Kidney tubule cell (primary cell): ENCODE measurements around the gene SMYD3.

Experiments used
- DNase-seq: peaks from one replicate; pipeline ENCODE4 v3.0.0-alpha.2; 2018; ENCODE audit warnings: low spot score

The SMYD3 gene

DNA sequence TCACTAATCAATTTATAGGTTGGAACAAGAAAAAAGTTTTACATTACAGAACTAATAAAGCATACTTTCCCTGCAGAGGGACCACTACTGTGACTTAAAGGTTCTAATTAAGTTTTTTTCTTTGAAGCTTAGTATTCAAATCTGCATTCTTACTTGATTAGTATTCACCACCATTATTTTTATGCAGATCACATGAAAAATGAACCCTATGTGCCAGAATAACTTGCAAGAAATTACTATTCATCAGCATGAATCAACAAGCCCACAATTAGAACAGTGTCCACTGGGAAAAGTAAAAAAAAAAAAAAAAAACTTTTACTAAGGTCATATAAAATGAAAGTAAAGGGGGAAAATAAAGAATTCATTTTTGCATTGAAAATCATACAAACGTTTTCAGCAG, 90.8 kb downstream of the SMYD3 start:
- DNase-seq, result no peak

DNA sequence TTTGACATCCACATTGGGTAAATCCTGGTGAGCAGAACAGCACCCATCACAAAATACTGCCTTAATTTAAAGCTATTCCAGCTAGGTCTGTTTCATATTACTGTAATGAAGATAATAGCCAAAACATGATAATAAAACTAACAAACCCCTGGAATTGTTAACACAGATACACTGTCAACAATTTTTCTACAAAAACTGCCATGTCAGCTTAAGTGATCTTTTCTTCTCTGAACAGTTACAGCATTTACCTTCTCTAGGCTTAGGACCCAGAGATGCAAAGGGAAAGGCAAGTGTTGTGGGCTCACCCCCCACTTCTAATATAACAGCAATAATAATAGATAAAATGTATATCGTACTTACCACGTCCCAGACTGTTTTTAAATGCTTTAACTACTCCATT, 92.1 kb downstream of the SMYD3 start:
- no peak for DNase-seq

DNA sequence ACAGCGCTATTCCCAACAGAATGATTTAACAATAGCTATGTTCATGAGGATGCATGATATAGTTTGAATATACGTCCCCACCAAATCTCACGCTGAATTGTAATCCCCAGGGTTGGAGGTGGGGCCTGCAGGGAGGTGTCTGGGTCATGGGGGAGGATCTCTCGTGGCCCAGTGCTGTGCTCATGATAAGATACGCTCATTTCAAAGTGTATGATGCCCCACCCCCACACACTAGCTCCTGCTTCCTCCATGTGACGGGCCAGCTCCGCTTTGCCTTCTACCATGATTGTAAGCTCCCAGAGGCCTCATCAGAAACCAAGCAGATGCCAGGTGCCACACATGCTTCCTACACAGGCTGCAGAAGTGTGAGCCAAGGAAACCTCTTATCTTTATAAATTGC, 93.6 kb downstream of the SMYD3 start:
- no peak for DNase-seq

DNA sequence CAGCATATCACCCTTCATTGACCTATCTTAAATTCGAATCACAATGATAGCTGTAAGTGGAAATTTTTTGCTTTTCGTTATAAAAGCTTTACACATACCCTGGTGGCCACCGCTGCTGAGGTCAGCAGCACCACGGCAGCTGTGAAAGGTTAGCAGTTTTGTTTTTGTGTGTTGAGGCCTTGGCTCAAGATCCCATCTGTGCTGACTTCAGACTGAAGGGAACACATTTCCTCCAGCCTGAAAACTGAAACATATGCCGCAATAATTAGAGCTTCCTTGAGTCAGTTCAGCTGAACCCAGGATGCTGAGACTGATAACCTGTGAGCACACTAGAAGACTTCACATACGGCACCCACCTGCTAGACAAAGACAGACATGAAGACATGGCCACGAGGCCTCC, 103.0 kb downstream of the SMYD3 start:
- DNase-seq, result no peak

DNA sequence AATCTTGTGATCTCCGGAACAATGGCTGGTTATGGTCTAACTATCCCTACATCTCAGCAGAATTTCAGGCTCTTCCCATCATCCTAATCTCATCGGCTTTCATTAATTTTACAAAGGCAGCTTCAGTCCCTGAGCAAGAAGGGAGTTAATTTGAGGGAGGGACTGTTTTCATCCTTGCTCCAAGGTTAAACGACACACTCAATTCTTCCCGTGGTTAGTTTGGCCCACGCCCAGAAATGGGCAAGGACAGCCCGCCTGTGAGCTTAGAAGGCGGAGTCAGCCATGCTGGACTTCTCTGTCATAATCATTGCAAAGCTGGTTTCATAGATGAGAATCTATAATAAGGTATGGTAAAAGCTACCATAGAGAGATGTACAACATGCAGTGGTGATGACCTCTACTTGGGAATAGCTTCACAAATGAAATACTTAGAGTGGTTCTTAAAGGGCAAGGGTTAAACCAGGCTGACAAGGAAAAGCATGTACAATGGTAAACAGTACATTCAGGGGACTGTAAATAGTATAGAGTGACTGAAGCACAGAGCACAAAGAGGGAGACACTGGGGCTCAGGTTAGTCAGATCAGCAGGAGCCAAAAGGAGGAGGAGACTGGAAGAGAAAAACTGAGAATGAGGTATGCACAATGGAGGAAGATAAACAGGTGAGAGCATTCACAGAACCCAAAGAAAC, 108.8 kb downstream of the SMYD3 start:
- no peak for DNase-seq

DNA sequence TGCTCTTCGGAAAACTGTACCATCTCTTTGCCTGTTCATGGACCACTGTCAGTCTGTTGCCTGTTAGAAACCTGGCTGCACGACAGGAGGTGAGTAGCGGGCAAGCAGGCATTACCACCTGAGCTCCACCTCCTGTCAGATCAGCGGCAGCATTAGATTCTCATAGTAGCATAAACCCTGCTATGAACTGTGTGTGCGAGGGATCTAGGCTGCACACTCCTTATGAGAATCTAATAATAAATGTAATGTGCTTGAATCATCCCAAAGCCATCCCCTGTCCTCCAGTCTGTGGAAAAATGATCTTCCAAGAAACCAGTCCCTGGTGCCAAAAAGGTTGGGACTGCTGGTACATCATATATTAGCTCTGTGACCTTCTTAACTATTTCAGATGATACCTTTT, 110.0 kb downstream of the SMYD3 start:
- DNase-seq, result no peak

DNA sequence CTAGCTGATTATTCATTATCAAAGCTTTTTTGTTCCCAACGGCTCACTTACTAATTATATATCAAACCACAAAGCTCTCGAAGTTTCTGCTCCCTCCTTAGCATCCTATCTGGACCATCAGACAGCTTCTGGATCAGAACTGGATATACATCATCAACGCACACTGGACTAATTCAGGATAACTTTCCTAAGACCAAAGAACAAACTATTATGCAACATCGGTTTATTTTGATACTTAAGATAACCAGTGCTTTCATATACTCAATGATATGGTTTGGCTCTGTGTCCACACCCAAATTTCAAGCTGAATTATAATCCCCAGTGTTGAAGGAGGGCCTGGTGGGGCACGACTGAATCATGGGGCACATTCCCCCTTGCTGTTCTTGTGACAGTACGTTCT, 110.8 kb downstream of the SMYD3 start:
- no peak for DNase-seq

DNA sequence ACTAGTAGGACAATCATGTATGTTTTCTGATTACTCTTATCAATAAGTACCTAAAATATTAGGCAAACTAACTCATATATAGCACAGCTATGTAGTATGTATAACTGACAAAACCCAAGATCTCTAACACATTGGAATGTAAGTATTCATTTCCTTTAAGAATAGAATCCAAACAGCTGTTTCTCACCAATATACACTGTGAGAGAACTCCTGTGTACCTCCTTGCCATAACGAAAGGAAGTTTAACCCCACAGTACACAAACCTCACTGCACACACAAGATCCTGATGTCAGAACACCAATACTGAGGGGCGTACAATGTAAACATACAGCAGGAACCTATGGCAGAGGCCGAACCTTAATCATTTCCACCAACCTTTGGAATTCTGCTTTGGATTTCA, 113.0 kb downstream of the SMYD3 start:
- DNase-seq, result no peak

DNA sequence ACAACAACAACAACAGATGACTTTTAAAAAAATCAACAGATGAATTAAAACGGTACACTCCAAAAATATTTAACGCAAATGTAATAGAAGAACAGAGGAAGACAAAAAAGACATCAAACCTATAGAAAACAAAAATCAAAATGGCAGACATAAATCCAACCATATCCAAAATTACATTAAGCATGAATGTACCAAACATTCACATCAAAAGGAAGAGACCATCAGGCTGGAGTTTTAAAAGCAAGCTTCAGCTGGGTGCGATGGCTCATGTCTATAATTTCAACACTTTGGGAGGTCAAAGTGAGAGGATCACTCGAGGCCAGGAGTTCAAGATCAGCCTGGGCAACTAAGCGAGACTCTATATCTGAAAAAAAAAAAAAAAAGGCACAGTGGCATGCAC, 116.2 kb downstream of the SMYD3 start:
- DNase-seq, result no peak

DNA sequence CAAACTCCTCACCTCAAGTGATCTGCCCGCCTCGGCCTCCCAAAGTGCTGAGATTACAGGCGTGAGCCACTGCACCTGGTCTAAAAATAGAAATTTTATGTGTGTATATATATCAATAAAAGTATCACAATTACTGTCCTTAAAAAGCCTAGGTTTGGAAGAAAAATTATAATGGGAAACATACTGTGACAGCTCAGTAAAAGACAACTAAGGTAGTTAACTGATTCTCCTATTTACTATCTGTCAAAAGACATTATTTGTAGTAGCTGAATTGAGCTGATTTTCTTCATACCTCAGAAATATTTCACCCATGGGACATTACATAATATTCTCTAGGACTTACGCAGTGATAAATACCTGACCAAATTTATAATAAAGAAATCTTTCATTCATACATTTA, 122.5 kb downstream of the SMYD3 start:
- DNase-seq, result no peak

DNA sequence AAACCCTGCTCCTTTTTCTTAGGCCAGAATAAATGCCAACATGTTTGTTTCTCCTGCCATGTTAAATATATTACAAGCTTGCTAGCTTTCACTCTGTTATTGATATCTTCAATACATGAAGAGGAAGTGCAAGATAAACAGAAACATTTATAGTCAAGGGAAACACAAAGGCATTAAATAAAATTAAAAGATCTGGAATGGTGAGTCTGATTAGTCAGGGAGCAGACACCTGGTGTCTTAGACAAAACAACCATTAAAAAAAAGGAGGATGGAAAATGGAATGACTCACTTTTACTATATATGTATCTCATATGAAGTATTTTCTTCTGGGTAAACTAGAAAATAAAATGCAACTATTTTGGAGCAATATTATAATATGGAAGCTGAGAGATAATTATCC, 123.3 kb downstream of the SMYD3 start:
- DNase-seq, result no peak

DNA sequence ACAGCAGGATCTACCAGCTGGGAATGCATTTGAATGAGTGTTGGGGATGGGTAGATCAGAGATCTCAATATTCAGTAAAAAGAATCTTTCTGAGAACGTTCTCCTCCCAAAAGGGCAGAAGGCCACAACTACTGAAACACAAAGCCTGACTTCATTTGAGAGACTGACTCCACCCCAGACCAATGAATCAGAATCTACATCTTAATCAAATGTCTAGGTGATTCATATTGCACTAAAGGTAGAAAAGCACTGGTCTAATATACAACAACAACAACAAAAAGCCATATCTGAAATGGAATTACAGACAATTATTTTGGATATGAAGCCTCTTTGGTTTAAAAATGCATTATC, 123.9 kb downstream of the SMYD3 start:
- peak; percentile 51 for DNase-seq

DNA sequence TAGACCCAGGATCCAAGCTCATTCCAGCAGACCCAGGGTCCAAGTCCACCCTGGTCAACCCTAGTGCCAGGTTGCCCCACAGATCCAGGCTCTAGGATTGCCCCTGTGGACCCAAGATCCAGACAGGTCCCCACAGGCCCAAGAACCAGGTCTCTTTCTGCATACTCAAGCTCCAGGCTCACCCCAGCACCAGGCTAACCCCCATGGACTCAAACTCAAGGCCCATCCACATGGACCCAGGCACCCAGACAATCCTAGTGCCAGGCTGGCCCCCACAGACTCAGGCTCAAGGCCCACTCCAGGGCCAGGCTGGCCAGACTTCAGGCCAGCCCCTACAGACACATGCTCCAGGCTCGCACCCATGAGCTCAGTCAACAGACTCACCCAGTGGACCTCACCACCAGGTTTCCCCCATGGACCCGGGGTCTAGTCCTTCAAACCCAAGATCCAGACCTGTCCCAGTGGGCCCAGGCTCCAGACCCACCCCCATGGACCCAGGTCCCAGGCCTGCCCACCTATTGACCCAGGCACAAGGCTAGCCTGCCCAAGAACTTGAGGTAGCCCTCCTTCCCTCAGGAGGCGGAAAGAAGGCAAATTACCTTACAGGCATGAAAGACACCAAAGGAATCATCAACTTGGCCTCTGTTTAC, 124.4 kb downstream of the SMYD3 start:
- no peak for DNase-seq

DNA sequence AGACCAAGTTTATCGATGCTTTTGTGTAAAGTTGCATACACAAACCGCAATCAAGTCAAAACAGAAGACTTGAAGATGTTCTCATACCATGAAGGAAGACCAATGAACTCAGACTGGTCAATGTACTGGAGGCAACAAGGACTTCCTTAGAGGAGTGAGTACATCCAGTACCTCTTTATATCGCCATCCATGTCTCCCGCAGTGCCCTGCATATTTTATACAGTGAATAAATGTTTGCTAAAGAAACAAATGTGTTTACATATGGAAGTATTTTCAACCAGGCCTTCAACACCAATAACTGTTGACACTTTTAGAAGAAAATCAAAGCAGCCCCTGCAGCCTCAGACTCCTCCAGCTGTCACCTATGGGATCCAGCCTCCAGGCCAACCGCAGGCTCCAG, 125.6 kb downstream of the SMYD3 start:
- DNase-seq, result no peak

DNA sequence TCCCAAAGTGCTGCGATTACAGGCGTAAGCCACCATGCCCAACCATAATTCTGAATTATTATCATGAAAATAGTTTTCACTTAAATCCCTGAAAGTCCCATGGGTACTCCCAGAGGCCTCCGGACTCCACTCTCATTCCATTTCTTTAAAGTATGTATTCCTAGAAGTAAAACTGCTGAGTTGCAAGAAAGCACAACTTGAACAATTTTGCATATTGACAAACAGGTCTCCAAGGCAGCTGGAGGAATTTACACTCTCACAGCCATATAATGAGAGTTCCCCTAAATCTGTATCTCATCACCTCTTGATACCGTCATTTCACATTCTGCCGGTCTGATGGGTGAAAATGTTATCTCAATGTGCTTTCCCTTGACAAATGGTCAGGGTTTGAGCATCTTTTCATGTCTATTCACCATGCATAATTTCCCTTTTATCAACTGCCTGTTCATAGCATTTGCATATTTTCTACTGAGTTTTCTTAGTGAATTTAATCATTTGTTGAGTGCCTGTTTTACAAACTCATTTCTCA, 129.4 kb downstream of the SMYD3 start:
- no peak for DNase-seq

DNA sequence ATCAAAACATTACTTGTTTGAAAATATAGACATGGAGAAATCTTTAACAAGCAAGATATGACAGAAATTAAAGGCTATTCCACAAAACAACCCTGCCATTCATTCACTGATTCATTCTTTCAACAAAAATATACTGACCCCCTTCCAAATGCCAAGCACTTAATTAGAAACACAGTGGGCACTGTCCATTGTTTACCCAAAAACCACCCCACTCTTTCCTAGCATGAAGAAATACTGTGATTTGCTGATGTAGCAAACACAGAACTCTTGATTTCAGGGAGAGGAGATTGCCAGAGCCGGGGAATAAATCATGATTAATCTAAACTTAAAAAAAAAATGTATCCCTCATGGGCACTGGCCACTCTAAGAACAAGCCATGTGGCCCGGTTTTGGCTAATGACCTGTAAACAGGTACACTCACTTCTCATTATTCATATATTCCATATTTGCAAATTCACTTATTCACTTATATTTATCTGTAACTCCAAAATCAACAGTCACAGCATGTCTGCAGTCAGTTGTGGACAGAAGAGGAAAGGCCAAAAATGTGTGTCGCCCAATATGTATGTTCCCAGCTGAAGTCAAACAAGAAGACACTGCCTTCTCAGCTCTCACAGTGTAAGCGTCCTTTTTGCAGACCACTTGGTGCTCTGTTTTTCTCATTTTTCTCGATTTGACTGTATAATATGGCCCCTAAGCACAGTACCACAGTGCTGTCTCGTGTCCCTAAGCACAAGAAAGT, 133.1 kb downstream of the SMYD3 start:
- no peak for DNase-seq

DNA sequence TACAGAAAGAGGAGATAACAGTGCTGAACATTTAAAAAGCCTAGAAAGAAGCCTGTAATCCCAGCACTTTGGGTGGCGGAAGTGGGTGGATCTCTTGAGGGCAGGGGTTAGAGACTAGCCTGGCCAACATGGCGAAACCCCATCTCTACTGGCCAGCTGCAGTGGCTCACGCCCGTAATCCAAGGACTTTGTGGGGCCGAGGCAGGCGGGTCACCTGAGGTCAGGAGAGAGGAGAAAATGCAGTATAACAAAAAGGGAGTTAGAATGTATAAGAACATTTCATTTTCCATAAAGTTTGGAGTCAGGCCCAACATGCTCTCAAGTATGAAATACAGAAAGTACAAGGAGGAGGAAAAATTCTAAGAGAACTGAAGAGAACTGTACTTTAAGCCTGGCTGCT, 134.5 kb downstream of the SMYD3 start:
- no peak for DNase-seq

DNA sequence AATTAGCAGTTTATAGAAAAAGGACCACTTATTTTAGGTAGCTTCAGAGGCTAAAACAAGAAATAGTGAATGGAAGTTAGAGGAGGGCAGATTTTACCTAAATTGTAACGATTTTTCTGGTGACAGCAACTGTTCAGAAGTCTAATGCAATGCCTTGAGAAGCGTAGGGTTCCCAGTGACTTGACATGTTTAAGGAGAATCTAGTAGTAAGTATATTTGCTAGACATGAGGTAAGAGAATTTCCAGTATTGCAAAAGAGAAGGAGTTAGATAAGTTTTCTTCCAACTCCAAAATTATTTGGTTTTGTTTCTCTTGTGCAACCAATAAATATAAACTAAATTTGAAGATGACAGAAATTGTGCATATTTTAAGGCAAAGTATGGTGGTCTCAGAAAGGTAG, 140.0 kb downstream of the SMYD3 start:
- no peak for DNase-seq

DNA sequence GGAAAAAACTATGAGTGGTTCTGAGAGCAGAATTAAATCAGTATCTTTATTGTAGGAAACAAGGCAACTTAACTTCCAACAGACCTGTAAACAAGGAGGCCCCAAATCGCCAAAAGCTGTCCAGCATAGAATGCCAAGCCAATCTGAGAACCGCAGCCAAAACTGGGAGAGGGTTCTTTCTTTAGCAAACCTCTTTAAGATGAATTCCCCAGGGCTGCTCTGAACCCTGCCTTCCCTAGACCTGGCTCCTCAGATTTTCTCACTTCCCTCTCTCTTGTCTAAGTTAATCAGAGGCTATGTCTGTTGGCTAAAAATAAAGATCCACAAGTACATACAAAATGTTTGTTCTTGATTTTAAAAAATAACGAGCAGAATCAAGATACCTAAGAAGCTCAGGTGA, 141.4 kb downstream of the SMYD3 start:
- no peak for DNase-seq

DNA sequence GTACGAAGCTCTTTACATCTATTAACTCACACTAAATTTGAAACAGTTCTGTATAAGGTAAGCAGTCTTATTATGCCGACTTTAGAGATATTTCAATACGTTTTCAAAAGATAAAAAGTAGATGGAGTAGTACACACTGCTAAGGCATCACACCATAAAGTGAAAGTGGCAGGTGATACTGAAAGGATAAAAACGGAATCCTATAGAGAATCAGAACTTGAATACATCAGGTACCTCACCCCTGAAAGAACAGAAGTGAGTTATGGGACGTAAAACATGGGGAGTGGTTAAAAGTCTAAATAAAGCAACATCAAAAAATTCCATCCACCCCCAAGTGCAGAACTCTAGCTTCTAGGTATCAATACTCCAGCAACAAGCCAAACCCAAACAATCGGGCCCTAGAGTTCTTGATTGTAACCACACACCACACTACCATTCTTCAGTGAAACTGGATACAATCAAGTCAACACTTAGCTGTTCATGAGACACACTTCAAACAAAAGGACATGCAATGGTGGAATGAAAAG, 142.6 kb downstream of the SMYD3 start:
- no peak for DNase-seq

DNA sequence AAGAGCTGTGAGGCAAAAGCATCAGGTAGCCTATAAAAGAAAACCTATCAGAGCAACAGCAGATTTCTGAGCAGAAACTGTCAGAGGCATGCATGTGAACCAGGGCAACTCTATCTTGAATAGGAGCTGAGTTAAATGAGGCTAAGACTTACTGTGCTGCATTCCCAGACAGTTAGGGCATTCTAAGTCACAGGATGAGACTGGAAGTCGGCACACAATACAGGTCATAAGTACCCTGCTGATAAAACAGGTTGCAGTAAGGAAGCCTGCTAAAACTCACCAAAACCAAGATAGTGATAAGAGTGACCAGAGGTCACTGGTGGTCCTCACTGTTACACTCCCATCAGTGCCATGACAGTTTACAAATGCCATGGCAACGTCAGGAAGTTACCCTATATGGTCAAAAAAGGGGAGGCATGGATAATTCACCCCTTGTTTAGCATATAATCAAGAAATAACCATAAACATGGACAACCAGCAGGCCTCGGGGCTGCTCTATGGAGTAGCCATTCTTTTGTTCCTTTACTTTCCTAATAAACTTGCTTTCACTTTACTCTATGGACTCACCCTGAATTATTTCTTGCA, 150.0 kb downstream of the SMYD3 start:
- peak; percentile 91 for DNase-seq

DNA sequence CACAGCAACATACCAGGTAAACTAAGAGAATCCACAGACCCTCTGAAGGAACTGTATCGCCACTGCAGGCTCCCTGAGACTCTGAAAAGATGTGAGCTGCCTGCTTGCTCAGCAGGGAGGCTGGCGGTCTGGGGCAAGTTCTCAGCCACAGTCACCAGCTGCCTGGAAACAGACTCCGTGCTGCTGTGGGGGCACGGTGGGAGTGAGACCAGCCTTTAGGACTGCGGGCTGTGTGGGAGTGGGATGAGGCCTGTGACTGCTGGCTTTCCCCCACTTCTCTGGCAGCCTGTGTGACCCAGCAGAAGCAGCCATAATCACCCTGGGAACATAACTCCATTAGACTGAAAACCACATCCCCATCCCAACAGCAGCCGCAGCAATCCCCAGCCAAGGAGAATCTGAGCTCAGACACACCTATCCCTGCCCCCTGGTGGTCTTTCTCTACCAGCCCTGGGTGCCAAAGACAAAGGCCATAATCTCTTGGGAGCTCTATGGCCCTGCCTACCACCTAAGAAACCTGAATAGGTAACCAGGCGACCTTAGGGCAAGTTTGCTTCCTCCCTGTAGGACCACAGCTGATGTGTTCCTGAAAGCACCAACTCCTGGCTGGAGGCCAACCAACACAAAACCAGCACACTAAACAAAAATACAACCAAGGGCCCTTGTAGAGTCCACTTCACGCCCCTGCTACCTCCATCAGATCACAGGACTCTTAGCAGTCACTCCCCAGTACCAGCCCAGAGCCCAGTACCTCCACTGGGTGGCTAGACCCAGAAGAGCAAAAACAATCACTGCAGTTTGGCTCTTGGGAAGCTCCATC, 151.5 kb downstream of the SMYD3 start:
- peak; percentile 51 for DNase-seq
